ENCODE measurements around the gene TENT5A.

Gene TENT5A

DNA sequence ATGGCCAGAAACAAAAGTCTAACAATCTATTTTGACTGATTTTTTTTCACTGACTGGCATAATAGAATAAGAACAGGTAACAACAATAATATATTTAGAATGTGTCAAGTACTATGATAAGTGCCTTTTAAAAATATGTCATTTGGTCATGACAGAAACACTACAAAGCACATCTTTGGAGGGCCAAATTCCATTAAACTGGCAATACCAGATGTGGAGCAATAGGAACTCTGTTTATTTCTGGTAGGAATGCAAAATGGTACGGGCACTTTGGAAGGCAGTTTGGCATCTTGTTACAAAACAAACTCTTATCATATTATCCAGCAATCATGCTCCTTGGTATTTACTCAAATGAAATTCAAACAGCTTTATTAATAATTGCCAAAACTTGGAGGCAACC, 39.3 kb downstream of the TENT5A start:
- no peak for DNase-seq (ENCODE audit: low read depth)

DNA sequence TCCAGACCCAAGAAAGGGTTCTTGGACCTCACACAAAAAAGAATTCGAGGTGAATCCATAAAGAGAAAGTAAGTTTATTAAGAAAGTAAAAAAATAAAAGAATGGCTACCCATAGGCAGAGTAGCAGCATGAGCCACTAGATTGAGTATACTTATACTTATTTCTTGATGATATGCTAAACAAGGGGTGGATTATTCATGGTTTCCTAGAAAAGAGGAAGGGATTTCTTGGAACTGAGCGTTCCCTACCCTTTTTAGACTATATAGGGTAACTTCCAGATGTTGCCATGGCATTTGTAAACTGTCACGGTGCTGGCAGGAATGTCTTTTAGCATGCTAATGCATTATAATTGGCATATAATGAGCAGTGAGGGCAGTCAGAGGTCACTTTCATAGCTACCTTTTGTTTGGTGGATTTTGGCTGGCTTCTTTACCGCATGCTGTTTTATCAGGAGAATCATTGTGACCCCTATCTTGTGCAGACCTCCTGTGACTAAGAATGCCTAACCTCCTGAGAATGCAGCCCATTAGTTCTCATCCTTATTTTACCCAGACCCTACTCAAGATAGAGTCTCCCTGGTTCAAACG, 44.3 kb downstream of the TENT5A start:
- DNase-seq (ENCODE audit: low read depth): no peak

- no peak for DNase-seq (ENCODE audit: low read depth)
Observed at GRCh38 chr6:81704700-81705099, 47.8 kb downstream of the TENT5A start.

DNA sequence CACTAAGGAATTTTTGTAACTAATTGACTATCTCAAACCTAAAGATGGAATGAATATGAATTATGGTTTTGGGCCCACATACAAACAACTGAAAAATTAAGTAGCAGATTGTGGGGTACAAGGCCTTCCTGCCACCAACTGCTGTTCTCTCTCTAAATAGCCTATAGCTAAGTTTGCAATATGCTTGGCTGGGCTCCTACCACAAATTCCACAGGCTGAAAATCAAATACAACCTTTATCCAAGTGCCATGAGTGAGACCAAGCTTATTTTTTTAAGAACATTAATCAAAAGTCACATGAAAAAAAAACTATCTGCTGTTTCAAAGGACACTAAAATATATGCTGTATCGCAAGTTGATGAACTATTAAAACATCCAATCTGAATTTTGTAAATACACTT, 52.1 kb downstream of the TENT5A start:
- DNase-seq (ENCODE audit: low read depth): no peak

GRCh38 chr6:81697559-81697958, 54.9 kb downstream of the TENT5A start:
- DNase-seq (ENCODE audit: low read depth): no peak

DNA sequence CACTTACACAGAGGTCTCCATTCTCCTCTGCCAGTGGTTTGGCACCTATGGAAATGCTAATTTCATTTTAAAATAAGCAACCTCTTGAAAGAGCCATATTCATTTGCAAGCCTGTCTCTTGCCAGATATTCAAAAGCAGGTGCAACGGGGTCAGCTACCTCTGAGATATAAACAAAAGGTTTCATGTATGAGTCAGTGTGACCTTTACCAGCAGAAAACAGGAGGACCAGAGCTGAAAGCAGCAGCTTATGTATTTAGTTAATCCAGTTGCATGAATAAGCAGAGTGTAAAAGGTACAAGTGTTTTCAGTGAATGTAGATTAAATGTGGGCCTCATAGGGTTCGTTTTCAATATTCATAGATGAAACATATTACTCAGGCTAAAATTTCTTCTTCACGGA, 56.0 kb downstream of the TENT5A start:
- no peak for DNase-seq (ENCODE audit: low read depth)
